Activated B cell treated with CpG ODN at 0.5 μM for 24 hours (primary cell): ENCODE results near the gene ATP8A2. TPM values are rescaled to one million over a fixed set of nuclear protein-coding genes. Genes with fewer than 3 reads are reported as not detected.

Experiments
- ATAC-seq: fragments of 200-7000 bp; cut with Tn5 transposase; one replicate; pipeline ENCODE4 v1.10.0; 2021; ENCODE audit warnings: low read depth, mild to moderate bottlenecking, moderate library complexity
- CTCF ChIA-PET: fragments of 350-600 bp; sonication (Branson Sonifier 250); formaldehyde crosslinking; loops from one replicate; lab custom pipeline; 2021; ENCODE audit warnings: antibody characterized with exemption; lab: Charles Lee
- POLR2A ChIA-PET: fragments of 350-600 bp; sonication (Branson Sonifier 250); formaldehyde crosslinking; loops from one replicate; lab custom pipeline; 2021; ENCODE audit warnings: antibody characterized with exemption; lab: Charles Lee
- DNase-seq: peaks from one replicate; pipeline ENCODE4 v3.0.0; 2022
- H3K27ac Mint-ChIP-seq: one replicate; pipeline ENCODE4 v1.8.0; 2020; ENCODE audit warnings: mixed read lengths
- H3K27me3 Mint-ChIP-seq: one replicate; pipeline ENCODE4 v1.8.0; 2021; ENCODE audit warnings: mixed read lengths
- H3K36me3 Mint-ChIP-seq: one replicate; pipeline ENCODE4 v1.8.0; 2021; ENCODE audit warnings: low read depth, mixed read lengths
- H3K4me1 Mint-ChIP-seq: one replicate; pipeline ENCODE4 v1.8.0; 2021; ENCODE audit warnings: mixed read lengths
- H3K4me3 Mint-ChIP-seq: one replicate; pipeline ENCODE4 v1.8.0; 2020; ENCODE audit warnings: mild to moderate bottlenecking, mixed read lengths
- H3K9me3 Mint-ChIP-seq: one replicate; pipeline ENCODE4 v1.8.0; 2020; ENCODE audit warnings: mixed read lengths
- intact Hi-C: fragments of 100-400 bp; cut with micrococcal nuclease; formaldehyde crosslinking; loops from one replicate; pipeline ENCODE4 v1.15.1; 2024
- total RNA-seq: library from RNA; stranded (reverse); gene quantifications from 2 replicates; pipeline ENCODE4 v1.2.3, GENCODE V29; 2022
- TF ChIP-seq, protein P1 (sequence below): fragments of 200-600 bp; IDR thresholded peaks from one replicate; pipeline ENCODE4 v1.8.0; 2022; ENCODE audit warnings: antibody characterized with exemption, mild to moderate bottlenecking

ATP8A2 gene
- total RNA-seq, 1 donor from 2014 or later = not detected

DNA sequence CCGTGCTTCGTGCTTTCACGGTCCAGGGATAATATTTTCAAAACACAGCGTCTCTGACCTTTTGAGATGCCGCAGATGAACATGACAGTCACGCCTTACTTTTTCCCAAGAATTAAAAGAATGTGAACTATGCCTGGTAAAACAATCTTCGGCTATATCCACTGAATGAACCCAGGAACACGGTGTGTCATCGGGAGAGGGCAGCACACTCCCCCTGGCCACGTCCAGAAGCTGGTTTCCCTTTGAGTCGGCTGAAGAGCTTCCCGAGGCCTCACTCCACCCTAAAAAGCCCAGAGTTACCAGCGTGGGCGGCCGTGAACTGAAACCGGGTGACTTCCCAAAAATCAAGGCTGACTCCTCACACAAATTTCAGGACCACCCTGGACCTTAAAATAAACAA, 702.9 kb downstream of the ATP8A2 start:
- H3K4me1 Mint-ChIP-seq = no peaks in the 10 kb centered on the region
- POLR2A ChIA-PET = no interaction called here
- DNase-seq (no peak), ATAC-seq (no peak)
- TF ChIP-seq, protein P1, sequence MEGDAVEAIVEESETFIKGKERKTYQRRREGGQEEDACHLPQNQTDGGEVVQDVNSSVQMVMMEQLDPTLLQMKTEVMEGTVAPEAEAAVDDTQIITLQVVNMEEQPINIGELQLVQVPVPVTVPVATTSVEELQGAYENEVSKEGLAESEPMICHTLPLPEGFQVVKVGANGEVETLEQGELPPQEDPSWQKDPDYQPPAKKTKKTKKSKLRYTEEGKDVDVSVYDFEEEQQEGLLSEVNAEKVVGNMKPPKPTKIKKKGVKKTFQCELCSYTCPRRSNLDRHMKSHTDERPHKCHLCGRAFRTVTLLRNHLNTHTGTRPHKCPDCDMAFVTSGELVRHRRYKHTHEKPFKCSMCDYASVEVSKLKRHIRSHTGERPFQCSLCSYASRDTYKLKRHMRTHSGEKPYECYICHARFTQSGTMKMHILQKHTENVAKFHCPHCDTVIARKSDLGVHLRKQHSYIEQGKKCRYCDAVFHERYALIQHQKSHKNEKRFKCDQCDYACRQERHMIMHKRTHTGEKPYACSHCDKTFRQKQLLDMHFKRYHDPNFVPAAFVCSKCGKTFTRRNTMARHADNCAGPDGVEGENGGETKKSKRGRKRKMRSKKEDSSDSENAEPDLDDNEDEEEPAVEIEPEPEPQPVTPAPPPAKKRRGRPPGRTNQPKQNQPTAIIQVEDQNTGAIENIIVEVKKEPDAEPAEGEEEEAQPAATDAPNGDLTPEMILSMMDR = no peak
- no peak overlapping the region for H3K27ac Mint-ChIP-seq
- no peaks in the 10 kb centered on the region for H3K36me3 Mint-ChIP-seq
- H3K27me3 Mint-ChIP-seq = peaks cover 19% of the 10 kb centered on the region
- intact Hi-C loops = no loop called here
- CTCF ChIA-PET = no interaction called here
- no peaks in the 10 kb centered on the region for H3K9me3 Mint-ChIP-seq
- H3K4me3 Mint-ChIP-seq = no peak overlapping the region

Other genes with a start within 250 kb of the ATP8A2 start
- not detected in 2 replicates for gene AMER2, start 199.7 kb upstream of the ATP8A2 start, total RNA-seq
- gene MTMR6, start 84.5 kb upstream of the ATP8A2 start, total RNA-seq = 18.3 and 19.8 TPM in 2 replicates
- gene NUP58, start 70.3 kb upstream of the ATP8A2 start, total RNA-seq = 44.8 and 48.4 TPM in 2 replicates